Parathyroid adenoma (tissue), 2 donors: ENCODE results near the gene SLX9.
"Not testable (repeated sequence)": the region's sequence is repeated elsewhere in the genome, so short reads cannot be mapped to it uniquely, and the experiment has no call there.

Source experiments
- H2AFZ ChIP-seq: fragments of 300-600 bp; sonication (generic); one replicate; pipeline ENCODE4 v1.7.0; 2017; ENCODE audit warnings: antibody characterized with exemption, mild to moderate bottlenecking
- H3K27ac ChIP-seq: fragments of 300-600 bp; sonication (generic); one replicate; pipeline ENCODE4 v1.7.0; 2017
- H3K27me3 ChIP-seq: fragments of 300-600 bp; sonication (generic); one replicate; pipeline ENCODE4 v1.7.0; 2017; ENCODE audit warnings: low read length; ENCODE audit not compliant: control insufficient read depth, insufficient read depth
- H3K36me3 ChIP-seq: fragments of 300-600 bp; sonication (generic); one replicate; pipeline ENCODE4 v1.7.0; 2017; ENCODE audit warnings: low read length; ENCODE audit not compliant: control insufficient read depth, insufficient read depth
- H3K4me1 ChIP-seq: fragments of 300-600 bp; sonication (generic); one replicate; pipeline ENCODE4 v1.7.0; 2017; ENCODE audit warnings: control low read depth
- H3K4me2 ChIP-seq: fragments of 300-600 bp; sonication (generic); one replicate; pipeline ENCODE4 v1.7.0; 2017; ENCODE audit warnings: low read length
- H3K4me3 ChIP-seq: fragments of 300-600 bp; sonication (generic); one replicate; pipeline ENCODE4 v1.7.0; 2017; ENCODE audit warnings: low read depth, low read length
- H3K79me2 ChIP-seq: fragments of 300-600 bp; sonication (generic); one replicate; pipeline ENCODE4 v1.7.0; 2017; ENCODE audit warnings: control low read depth
- H3K9ac ChIP-seq: fragments of 300-600 bp; sonication (generic); one replicate; pipeline ENCODE4 v1.7.0; 2017; ENCODE audit warnings: mild to moderate bottlenecking
- H3K9me3 ChIP-seq: fragments of 300-600 bp; sonication (generic); one replicate; pipeline ENCODE4 v1.7.0; 2017; ENCODE audit warnings: low read length; ENCODE audit not compliant: control insufficient read depth
- CTCF ChIP-seq: fragments of 300-600 bp; sonication (generic); IDR thresholded peaks from one replicate; pipeline ENCODE4 v1.7.0; 2017; ENCODE audit warnings: antibody characterized with exemption, mild to moderate bottlenecking
- donor health status: primary hyperparathyroidism.

The SLX9 gene

GRCh38 chr21:45021428-45022347 lies 81.9 kb downstream of the SLX9 start:
- H3K4me3 ChIP-seq: no peak overlapping the region
- no peak overlapping the region for H3K9ac ChIP-seq
- no peaks in the 10 kb centered on the region for H3K9me3 ChIP-seq
- H2AFZ ChIP-seq: no peak overlapping the region
- H3K27ac ChIP-seq: no peak overlapping the region
- no peaks in the 10 kb centered on the region for H3K4me1 ChIP-seq
- no peaks in the 10 kb centered on the region for H3K36me3 ChIP-seq
- no peak for TF ChIP-seq CTCF
- H3K79me2 ChIP-seq: no peaks in the 10 kb centered on the region
- H3K27me3 ChIP-seq: no peaks in the 10 kb centered on the region
- H3K4me2 ChIP-seq: no peak overlapping the region

GRCh38 chr21:45022348-45022675 lies 82.5 kb downstream of the SLX9 start:
- Histone ChIP-seq H2AFZ (no peak overlapping the region), H3K4me3 (no peak overlapping the region), H3K4me1 (no peaks in the 10 kb centered on the region), H3K79me2 (no peaks in the 10 kb centered on the region), H3K27me3 (no peaks in the 10 kb centered on the region), H3K36me3 (no peaks in the 10 kb centered on the region), H3K27ac (no peak overlapping the region), H3K9ac (no peak overlapping the region), H3K4me2 (no peak overlapping the region), H3K9me3 (no peaks in the 10 kb centered on the region)
- no peak for TF ChIP-seq CTCF

- H3K79me2 ChIP-seq: no peaks in the 10 kb centered on the region
These were observed 82.9 kb downstream of the SLX9 start for GRCh38 chr21:45022736-45023135.

GRCh38 chr21:45024516-45024915 lies 84.7 kb downstream of the SLX9 start:
- H3K27ac ChIP-seq, H2AFZ ChIP-seq, H3K36me3 ChIP-seq, H3K4me1 ChIP-seq, H3K9ac ChIP-seq, H3K4me3 ChIP-seq, H3K27me3 ChIP-seq, H3K79me2 ChIP-seq, H3K4me2 ChIP-seq, H3K9me3 ChIP-seq: not testable (repeated sequence)

More at GRCh38 chr21:45022736-45023135, 82.9 kb downstream of the SLX9 start:
- no peaks in the 10 kb centered on the region for H3K4me1 ChIP-seq
- H3K9ac ChIP-seq: no peak overlapping the region
- no peak overlapping the region for H3K27ac ChIP-seq
- no peak overlapping the region for H3K4me2 ChIP-seq
- no peaks in the 10 kb centered on the region for H3K27me3 ChIP-seq
- no peaks in the 10 kb centered on the region for H3K9me3 ChIP-seq
- no peak overlapping the region for H3K4me3 ChIP-seq
- TF ChIP-seq CTCF: no peak
- H2AFZ ChIP-seq: no peak overlapping the region
- H3K36me3 ChIP-seq: no peaks in the 10 kb centered on the region

- Histone ChIP-seq H3K27me3 (no peaks in the 10 kb centered on the region), H3K9me3 (no peaks in the 10 kb centered on the region), H3K36me3 (no peaks in the 10 kb centered on the region), H3K4me1 (no peaks in the 10 kb centered on the region), H3K27ac (no peak overlapping the region), H3K9ac (no peak overlapping the region), H2AFZ (no peak overlapping the region), H3K4me3 (no peak overlapping the region), H3K4me2 (no peak overlapping the region), H3K79me2 (no peaks in the 10 kb centered on the region)
- no peak for TF ChIP-seq CTCF
These were observed 86.4 kb downstream of the SLX9 start for GRCh38 chr21:45026066-45026745.
